ENCODE data around the gene OCA2. TPM values are rescaled to one million over a fixed set of nuclear protein-coding genes. Genes with fewer than 3 reads are reported as not detected.

Gene OCA2
- total and polyA plus RNA-seq, 2 of the 4 experiments (the other 2 are of a cell fraction) = under 0.01 to 0.03 TPM

DNA sequence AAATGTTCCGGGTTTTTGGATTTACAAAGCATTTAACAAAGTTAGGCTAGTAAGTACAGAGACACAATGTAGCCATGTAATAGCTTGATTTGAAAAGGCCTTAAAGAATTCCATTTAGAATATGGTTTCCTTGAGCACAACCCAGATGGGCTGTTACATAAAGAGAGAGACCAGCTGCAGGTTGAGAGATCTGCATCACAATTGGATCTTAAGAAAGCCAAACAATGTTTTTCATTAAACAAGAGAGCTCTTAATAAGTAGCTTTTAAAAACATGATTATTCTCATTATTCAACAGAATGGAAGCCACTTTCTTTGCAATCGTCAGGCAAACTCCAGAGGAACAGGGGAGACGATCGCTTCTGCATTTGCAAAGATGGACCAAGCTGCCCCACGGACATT lies 300.3 kb downstream of the OCA2 start:
- Histone ChIP-seq H3K9me1 (ENCODE audit: insufficient read depth, low read length) (no peaks in the 10 kb centered on the region), H3K27ac (ENCODE audit: insufficient read depth, low read length) (no peak overlapping the region), H3K4me1 (ENCODE audit: control insufficient read depth, insufficient read depth, low read length) (no peaks in the 10 kb centered on the region), H3K9ac (ENCODE audit: low read depth, low read length) (no peak overlapping the region), H2BK20ac (ENCODE audit: low read depth, low read length) (no peak overlapping the region), H3K9me3 (ENCODE audit: control insufficient read depth, insufficient read depth, low read length) (peaks cover 14% of the 10 kb centered on the region), H4K8ac (ENCODE audit: low read depth in 2 of 2, low read length in 2 of 2) (no peak overlapping the region), H2AK9ac (replicated peaks; ENCODE audit: low read depth, low read length, poor library complexity) (no peak overlapping the region), H3K14ac (replicated peaks; ENCODE audit: low read depth, low read length) (no peak overlapping the region), H2AK5ac (ENCODE audit: low read depth, low read length) (no peak overlapping the region), H4K5ac (ENCODE audit: low read depth, low read length) (no peak overlapping the region), H3K4ac (ENCODE audit: low read depth, low read length) (no peak overlapping the region), H3K27me3 (ENCODE audit: control insufficient read depth, insufficient read depth, low read length) (no peaks in the 10 kb centered on the region), H2AFZ (replicated peaks; ENCODE audit: low read length, poor library complexity) (no peak overlapping the region), H3K4me2 (ENCODE audit: low read depth, low read length) (no peak overlapping the region), H2BK15ac (ENCODE audit: low read depth, low read length) (no peak overlapping the region), H4K91ac (ENCODE audit: insufficient read depth, low read depth, low read length) (no peak overlapping the region), H4K20me1 (ENCODE audit: insufficient read depth, low read length) (no peaks in the 10 kb centered on the region), H3K23ac (ENCODE audit: low read depth, low read length) (no peak overlapping the region), H3K36me3 (ENCODE audit: control insufficient read depth, insufficient read depth, low read length) (no peaks in the 10 kb centered on the region), H3K4me3 (ENCODE audit: insufficient read depth, low read depth, low read length) (no peak overlapping the region), H3K18ac (ENCODE audit: low read depth, low read length) (no peak overlapping the region), H2BK5ac (ENCODE audit: low read depth, low read length, poor library complexity, severe bottlenecking) (no peak overlapping the region), H2BK120ac (ENCODE audit: low read depth, low read length) (no peak overlapping the region), H3K79me1 (ENCODE audit: low read depth in 1 of 2, low read length in 2 of 2) (no peaks in the 10 kb centered on the region), H3K56ac (ENCODE audit: extremely low read depth, insufficient read depth, low read length) (no peak overlapping the region)
- DNase-seq (no peak), ATAC-seq (ENCODE audit: low read depth) (no peak)
- ChIA-PET CTCF (no interaction called here), POLR2A (ENCODE audit: unreplicated experiment) (no interaction called here)
- WGBS, 2 experiments (ENCODE audit: extremely low coverage in 2 of 2, insufficient read length in 1 of 2) = 67% methylated on average over 1 of the region's 5 CpGs; no CpG with 5 or more reads in 1 of the 2 experiments
- dilution Hi-C loops (cut with HindIII; ENCODE audit: low sequenced_read_pairs, unreplicated experiment) (no loop called here), intact Hi-C loops (cut with micrococcal nuclease) (no loop called here), in situ Hi-C loops (cut with MboI; ENCODE audit: low sequenced_read_pairs) (no loop called here)
- TF ChIP-seq FOS (IDR thresholded peaks at IDR 0.05; ENCODE audit: low read depth, low read length) (no peak), MXI1 (IDR thresholded peaks at IDR 0.05; ENCODE audit: borderline replicate concordance, low read depth, low read length) (no peak), USF2 (IDR thresholded peaks at IDR 0.05; ENCODE audit: low read depth, low read length) (no peak), RFX5 (IDR thresholded peaks at IDR 0.05; ENCODE audit: low read depth, low read length) (no peak), MAFK (IDR thresholded peaks at IDR 0.05; ENCODE audit: low read depth, low read length) (no peak), NFE2L2 (IDR thresholded peaks at IDR 0.05; ENCODE audit: low read depth, low read length) (no peak), POLR2A (IDR thresholded peaks at IDR 0.05; ENCODE audit: low read depth, low read length) (no peak), CEBPB (IDR thresholded peaks at IDR 0.05; ENCODE audit: low read depth, low read length) (no peak), BHLHE40 (IDR thresholded peaks at IDR 0.05; ENCODE audit: low read depth, low read length) (no peak), RAD21 (IDR thresholded peaks at IDR 0.05; ENCODE audit: low read length) (no peak), MAZ (IDR thresholded peaks at IDR 0.05; ENCODE audit: borderline replicate concordance, low read depth, low read length) (no peak)
- TF ChIP-seq, protein P1, sequence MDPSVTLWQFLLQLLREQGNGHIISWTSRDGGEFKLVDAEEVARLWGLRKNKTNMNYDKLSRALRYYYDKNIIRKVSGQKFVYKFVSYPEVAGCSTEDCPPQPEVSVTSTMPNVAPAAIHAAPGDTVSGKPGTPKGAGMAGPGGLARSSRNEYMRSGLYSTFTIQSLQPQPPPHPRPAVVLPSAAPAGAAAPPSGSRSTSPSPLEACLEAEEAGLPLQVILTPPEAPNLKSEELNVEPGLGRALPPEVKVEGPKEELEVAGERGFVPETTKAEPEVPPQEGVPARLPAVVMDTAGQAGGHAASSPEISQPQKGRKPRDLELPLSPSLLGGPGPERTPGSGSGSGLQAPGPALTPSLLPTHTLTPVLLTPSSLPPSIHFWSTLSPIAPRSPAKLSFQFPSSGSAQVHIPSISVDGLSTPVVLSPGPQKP (IDR thresholded peaks at IDR 0.05; ENCODE audit: borderline replicate concordance, low read depth, low read length) = no peak
- BruUV-seq (replicated peaks) = no TSS peak

All from IMR-90 (cell line).